Duodenal mucosa (tissue), 2 donors: ENCODE results near the gene CGREF1.
A peak's percentile ranks its signal among the peaks of the same experiment; 100 is the strongest.
"Not testable (repeated sequence)": the region's sequence is repeated elsewhere in the genome, so short reads cannot be mapped to it uniquely, and the experiment has no call there.

ENCODE experiments used
- H3K27ac ChIP-seq: one replicate; pipeline ENCODE4 v1.7.0; 2013; ENCODE audit warnings: low read depth, low read length
- H3K27me3 ChIP-seq, 2 donors: one replicate each; pipeline ENCODE4 v1.7.0; 2013; ENCODE audit warnings: low read length in 2 of 2, control low read depth in 1 of 2; ENCODE audit not compliant: insufficient read depth in 2 of 2, control insufficient read depth in 1 of 2
- H3K36me3 ChIP-seq, 2 donors: one replicate each; pipeline ENCODE4 v1.7.0; 2013; ENCODE audit warnings: low read length in 2 of 2, control low read depth in 1 of 2; ENCODE audit not compliant: insufficient read depth in 2 of 2, control insufficient read depth in 1 of 2
- H3K4me1 ChIP-seq, 2 donors: one replicate each; pipeline ENCODE4 v1.7.0; 2013; ENCODE audit warnings: low read length in 2 of 2, control low read depth in 1 of 2; ENCODE audit not compliant: insufficient read depth in 2 of 2, control insufficient read depth in 1 of 2
- H3K4me3 ChIP-seq, 2 donors: one replicate each; pipeline ENCODE4 v1.7.0; 2013; ENCODE audit warnings: low read length in 2 of 2, low read depth in 1 of 2
- H3K9ac ChIP-seq, 2 donors: one replicate each; pipeline ENCODE4 v1.7.0; 2013; ENCODE audit warnings: low read length in 2 of 2, low read depth in 1 of 2
- H3K9me3 ChIP-seq, 2 donors: one replicate each; pipeline ENCODE4 v1.7.0; 2013; ENCODE audit warnings: low read length in 2 of 2, control low read depth in 1 of 2; ENCODE audit not compliant: control insufficient read depth in 1 of 2

Gene CGREF1

DNA sequence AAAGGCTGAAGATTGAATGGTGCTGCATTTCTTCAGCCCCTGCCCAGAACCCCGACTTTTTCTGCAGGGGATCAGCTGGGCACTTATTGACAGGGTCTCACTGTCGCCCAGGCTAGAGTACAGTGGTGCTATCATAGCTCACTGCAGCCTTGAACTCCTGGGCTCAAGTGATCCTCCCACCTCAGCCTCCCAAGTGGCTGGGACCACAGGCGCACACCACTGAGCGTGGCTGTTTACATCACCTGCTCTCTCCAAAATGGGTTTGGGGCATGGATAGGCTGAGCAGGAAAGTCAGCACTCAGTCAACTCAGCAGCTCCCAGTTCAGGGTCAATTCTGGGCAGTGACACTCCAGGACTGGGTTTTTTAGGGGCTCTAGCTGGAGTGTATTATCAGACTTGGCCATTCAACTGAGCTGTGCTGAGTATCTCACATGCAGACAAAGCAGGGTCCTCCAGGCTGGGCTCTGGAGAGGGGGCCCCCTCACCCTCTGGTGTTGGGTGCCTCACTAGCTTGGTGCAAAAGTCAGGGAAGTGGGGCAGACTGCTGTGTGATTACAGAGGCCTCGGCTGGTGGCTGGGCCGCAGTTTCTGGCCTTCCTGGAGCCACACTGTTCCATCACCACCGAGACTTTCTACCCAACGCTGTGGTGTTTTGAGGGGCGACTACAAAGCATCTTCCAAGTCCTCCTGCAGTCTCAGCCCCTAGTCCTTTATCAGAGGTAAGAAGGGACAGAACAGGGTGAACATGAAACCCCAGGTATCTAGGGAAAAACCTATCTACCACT lies 9.1 kb upstream of the CGREF1 start:
- Histone ChIP-seq H3K4me3 (no peak overlapping the region), H3K9me3 (no peaks in the 10 kb centered on the region), H3K27ac (no peak overlapping the region), H3K36me3 (peaks cover 23 to 37% of the 10 kb centered on the region in 2 donors), H3K27me3 (no peaks in the 10 kb centered on the region), H3K4me1 (peaks cover 10 to 19% of the 10 kb centered on the region in 2 donors), H3K9ac (no peak overlapping the region)

DNA sequence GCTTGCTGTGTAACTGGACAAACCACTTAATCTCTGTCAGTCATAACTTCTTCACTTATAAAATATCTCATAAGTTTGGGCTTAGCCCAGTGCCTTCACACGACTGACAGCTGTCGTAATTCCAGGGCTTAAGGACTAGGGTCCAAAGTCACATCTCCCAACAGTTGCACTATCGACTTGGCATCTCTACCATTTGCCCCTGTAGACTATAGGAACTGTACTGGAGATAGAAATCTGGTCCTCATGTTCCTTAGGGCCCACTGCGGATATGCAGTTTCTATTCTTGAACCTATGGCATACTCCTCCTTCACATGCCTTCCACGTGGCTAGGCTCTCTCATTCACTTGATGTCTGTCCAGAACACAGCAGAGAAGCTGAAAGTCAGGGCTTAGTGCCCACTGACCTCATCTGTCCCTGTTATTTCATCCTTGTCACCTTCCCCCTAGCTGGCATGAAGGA lies 7.4 kb upstream of the CGREF1 start:
- Histone ChIP-seq H3K36me3 (peaks cover 8 to 25% of the 10 kb centered on the region in 2 donors), H3K4me1 (peaks cover 5 to 18% of the 10 kb centered on the region in 2 donors), H3K27me3 (no peaks in the 10 kb centered on the region), H3K27ac (no peak overlapping the region), H3K4me3 (no peak overlapping the region), H3K9me3 (no peaks in the 10 kb centered on the region), H3K9ac (no peak overlapping the region)

DNA sequence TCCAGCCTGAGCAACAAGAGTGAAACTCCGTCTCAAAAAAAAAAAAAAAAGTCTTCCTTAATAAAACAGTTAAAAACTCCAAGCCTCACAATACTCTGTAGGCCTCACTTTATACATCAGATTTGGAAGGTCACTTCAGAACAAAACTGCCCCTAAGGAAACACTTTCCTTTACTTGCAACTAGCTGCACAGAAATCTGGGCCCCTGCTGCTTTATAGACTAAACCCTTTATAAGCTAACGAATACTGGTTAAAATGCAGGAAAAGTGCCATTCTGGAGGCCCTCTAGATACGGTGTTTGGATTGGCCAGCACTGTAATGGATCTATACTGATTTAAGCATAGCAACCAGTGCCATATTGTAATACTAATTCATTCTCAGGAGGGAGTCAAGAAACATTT lies 6.2 kb upstream of the CGREF1 start:
- no peaks in the 10 kb centered on the region for H3K9me3 ChIP-seq
- H3K4me3 ChIP-seq = no peak overlapping the region
- H3K27me3 ChIP-seq = peaks cover 0 to under 1% of the 10 kb centered on the region in 2 donors
- peaks cover 2 to 13% of the 10 kb centered on the region in 2 donors for H3K36me3 ChIP-seq
- no peak overlapping the region for H3K27ac ChIP-seq
- peaks cover 5 to 18% of the 10 kb centered on the region in 2 donors for H3K4me1 ChIP-seq
- no peak overlapping the region for H3K9ac ChIP-seq

DNA sequence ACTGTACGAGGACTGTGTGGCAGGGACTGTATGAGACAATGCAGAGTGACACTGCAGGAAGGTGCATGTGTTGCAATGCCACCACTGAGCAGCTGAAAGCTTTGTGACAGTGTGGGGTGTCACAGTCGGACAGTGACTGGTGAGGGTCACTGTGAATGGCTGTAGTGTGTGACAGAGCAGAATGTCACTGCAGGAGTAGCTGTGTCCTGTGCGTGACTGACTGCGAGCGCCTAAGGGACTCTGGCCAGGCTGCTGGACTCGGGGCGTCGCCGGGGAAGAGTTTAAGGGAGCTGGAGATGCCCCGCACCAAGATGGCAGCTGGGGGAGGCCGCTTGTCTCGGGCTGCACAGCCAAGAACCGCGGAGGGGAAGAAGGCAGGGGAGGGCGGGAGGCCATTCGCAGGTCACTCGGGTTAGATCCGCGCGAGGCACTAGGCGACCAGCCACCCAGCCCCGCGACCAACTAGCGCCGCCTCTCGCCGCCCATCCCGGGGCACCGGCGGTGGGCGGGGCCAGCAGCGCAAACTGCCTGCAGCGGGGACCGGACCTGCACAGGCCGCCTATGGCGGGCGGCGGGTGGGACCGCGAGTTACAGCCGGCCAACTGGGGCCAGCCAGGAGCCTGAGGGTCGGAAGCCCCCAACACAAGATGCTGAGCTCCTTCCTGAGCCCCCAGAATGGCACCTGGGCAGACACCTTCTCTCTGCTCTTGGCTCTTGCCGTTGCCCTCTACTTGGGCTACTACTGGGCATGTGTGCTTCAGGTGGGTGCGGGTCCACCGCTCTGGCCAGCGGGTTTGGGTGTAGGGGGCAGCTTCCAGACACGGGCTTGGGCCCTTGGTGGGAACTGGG lies 4.6 kb upstream of the CGREF1 start, which contains the start of gene ABHD1:
Gene ABHD1 (plus strand): TSS at position 514 of the 849 bp plus-strand sequence. CDS start 134 bp downstream, at position 648.
- peak within 1 kb of the TSS; percentile 4 for H3K27ac ChIP-seq
- H3K9me3 ChIP-seq = no peaks in the 10 kb centered on the region
- peak within 1 kb of the TSS; percentile 74 to 89 for H3K4me3 ChIP-seq
- peaks cover 9 to 24% of the 10 kb centered on the region in 2 donors for H3K4me1 ChIP-seq
- peak within 1 kb of the TSS; percentile 41 to 63 for H3K9ac ChIP-seq
- H3K27me3 ChIP-seq = peaks cover 5 to 8% of the 10 kb centered on the region in 2 donors
- H3K36me3 ChIP-seq = no peaks in the 10 kb centered on the region

DNA sequence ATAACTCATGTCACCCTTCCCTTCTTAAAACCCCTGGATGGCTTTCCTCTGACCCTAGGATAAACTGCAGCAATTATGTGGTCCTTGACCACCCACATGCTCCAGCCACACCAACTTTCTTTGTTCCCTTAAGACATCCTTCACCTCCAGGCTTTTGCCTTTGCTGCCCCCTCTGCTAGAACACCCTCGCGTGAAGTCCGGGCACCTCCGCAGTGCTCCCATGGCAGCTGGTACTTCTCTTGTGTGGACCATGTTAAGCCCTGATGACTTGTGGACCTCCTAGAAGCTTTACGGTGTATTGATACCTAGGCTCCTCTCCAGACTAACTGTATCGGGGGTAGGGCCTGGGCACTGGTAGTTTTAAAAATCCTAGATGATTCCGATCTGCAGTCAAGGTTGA lies 3.9 kb upstream of the CGREF1 start:
- Histone ChIP-seq H3K27ac (no peak overlapping the region), H3K4me3 (peak overlapping the region; percentile 74 to 89), H3K36me3 (no peaks in the 10 kb centered on the region), H3K9me3 (no peaks in the 10 kb centered on the region), H3K27me3 (peaks cover 12% of the 10 kb centered on the region in 2 donors), H3K4me1 (peaks cover 9 to 27% of the 10 kb centered on the region in 2 donors), H3K9ac (peak overlapping the region in 1 of 2 donors; percentile 63)

DNA sequence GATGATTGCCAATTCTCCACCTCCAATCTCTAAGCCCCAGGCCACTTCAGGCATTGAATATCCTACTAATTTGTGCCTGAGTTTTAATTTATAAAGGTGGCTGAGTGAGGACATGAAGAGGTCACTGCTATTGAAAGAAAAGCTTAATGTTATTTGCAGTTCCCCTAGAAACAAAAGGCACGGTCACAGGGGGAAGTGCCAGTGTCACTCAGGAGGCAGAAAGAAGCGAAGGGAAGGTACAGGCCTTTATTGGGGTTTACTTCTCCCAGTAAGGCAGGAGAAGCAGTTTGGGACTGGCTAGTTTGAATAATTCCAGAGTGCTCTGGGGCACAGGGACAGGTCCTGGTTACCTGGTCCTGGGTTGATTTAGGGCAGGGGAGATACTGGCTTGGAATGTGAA lies 3.0 kb upstream of the CGREF1 start:
- no peaks in the 10 kb centered on the region for H3K36me3 ChIP-seq
- no peak overlapping the region for H3K9ac ChIP-seq
- H3K27ac ChIP-seq = no peak overlapping the region
- H3K4me1 ChIP-seq = peaks cover 9 to 27% of the 10 kb centered on the region in 2 donors
- no peaks in the 10 kb centered on the region for H3K9me3 ChIP-seq
- no peak overlapping the region for H3K4me3 ChIP-seq
- H3K27me3 ChIP-seq = peaks cover 12% of the 10 kb centered on the region in 2 donors

DNA sequence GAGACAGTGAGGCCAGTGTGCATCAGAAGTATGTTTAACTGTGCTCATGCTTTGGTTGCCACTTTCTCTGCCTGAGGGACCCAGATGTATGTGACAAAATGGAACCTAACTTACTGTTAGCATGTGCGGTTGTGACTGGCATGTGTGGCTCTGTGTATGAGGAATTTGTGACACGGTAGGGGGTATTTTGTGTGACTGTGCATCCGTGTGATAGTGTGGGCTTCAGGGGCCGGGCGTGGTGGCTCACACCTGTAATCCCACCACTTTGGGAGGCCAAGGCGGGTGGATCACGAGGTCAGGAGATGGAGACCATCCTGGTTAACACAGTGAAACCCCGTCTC lies 372 bp upstream of the CGREF1 start:
- not testable (repeated sequence) for H3K36me3 ChIP-seq, H3K27ac ChIP-seq, H3K9ac ChIP-seq, H3K9me3 ChIP-seq
- H3K27me3 ChIP-seq = peaks cover 12% of the 10 kb centered on the region in 2 donors
- H3K4me3 ChIP-seq = peak overlapping the region; percentile 64 to 75
- peaks cover 9 to 25% of the 10 kb centered on the region in 2 donors for H3K4me1 ChIP-seq

DNA sequence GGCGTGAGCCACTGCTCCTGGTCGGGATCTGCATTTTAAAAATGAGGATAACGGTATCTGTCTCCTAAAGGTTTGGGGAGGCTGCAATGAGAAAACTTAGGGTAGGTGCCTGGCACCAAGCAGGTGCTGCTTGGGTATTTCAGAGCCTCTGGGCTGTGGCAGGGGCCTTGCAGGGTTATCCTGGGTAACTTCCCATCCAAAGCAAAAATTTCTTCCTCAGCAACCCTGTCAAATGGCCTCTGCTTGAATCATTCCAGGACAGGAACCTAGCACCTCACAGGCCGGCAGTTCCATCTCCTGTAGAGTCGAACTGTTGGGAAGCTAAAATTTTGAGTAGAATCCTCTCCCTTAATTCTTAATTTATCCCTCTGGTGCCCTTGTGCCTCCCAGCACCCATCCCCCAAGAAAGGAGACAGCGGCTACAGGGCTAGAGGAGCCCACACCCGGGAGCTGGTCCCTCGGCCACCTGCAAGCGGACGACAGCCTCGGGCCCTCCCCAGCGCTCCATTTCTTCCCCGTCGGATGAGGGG lies 868 bp downstream of the CGREF1 start:
- H3K9ac ChIP-seq = no peak overlapping the region
- H3K36me3 ChIP-seq = no peaks in the 10 kb centered on the region
- H3K27ac ChIP-seq = no peak overlapping the region
- peaks cover 12% of the 10 kb centered on the region in 2 donors for H3K27me3 ChIP-seq
- peaks cover 5 to 14% of the 10 kb centered on the region in 2 donors for H3K4me1 ChIP-seq
- no peaks in the 10 kb centered on the region for H3K9me3 ChIP-seq
- H3K4me3 ChIP-seq = peak overlapping the region; percentile 37 to 58

DNA sequence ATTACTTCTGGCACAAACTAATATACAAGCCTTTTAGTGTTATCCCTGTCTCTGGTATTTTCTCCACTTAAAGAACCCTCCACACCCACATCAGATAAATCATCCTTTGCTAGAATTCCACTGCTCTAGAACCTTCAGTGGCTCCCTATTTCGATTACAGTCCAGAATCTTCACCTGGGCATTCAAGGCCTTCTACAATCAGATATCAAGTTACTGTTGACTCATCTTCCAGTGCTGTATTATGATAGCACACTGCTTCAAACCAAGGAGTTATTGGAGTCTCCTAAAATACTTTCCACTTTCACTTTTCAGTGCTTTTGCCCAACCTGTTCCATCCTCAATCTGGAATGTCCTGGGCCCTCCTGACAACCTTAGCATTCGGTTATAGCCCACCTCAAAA lies 3.4 kb downstream of the CGREF1 start:
- Histone ChIP-seq H3K36me3 (no peaks in the 10 kb centered on the region), H3K4me3 (no peak overlapping the region), H3K27ac (no peak overlapping the region), H3K27me3 (peaks cover 12% of the 10 kb centered on the region in 2 donors), H3K9ac (no peak overlapping the region), H3K9me3 (no peaks in the 10 kb centered on the region), H3K4me1 (peaks cover 4 to 9% of the 10 kb centered on the region in 2 donors)
